BLaER1 treated with 17β-estradiol and CSF1 and Interleukin-3, amounts not matched to agents 10 nM and 100 nM (cell line): ENCODE results near the gene SLC47A2.
"Not testable (repeated sequence)": the region's sequence is repeated elsewhere in the genome, so short reads cannot be mapped to it uniquely, and the experiment has no call there.

Experiments
- H3K27ac ChIP-seq, 11 experiments: shearing (Covaris generic); formaldehyde crosslinking; 2 replicates each; pipeline ENCODE4 v1.8.1; 2022
- H3K27me3 ChIP-seq, 11 experiments: shearing (Covaris generic); formaldehyde crosslinking; 2 replicates each; pipeline ENCODE4 v1.8.1; 2022
- H3K36me3 ChIP-seq, 11 experiments: shearing (Covaris generic); formaldehyde crosslinking; 2 replicates each; pipeline ENCODE4 v1.8.1; 2022
- H3K4me1 ChIP-seq, 10 experiments: shearing (Covaris generic); formaldehyde crosslinking; 2 replicates each; pipeline ENCODE4 v1.8.1; 2022
- H3K4me2 ChIP-seq, 11 experiments: shearing (Covaris generic); formaldehyde crosslinking; 2 replicates each; pipeline ENCODE4 v1.8.1; 2022
- H3K4me3 ChIP-seq, 10 experiments: shearing (Covaris generic); formaldehyde crosslinking; 2 replicates each; pipeline ENCODE4 v1.8.1; 2022
- H3K9ac ChIP-seq, 11 experiments: shearing (Covaris generic); formaldehyde crosslinking; 2 replicates each; pipeline ENCODE4 v1.8.1; 2022
- H3K9me3 ChIP-seq, 11 experiments: shearing (Covaris generic); formaldehyde crosslinking; replicated peaks in 1 of 11; 2 replicates each; pipeline ENCODE4 v1.8.1; 2022
- H4K20me1 ChIP-seq, 11 experiments: shearing (Covaris generic); formaldehyde crosslinking; 2 replicates each; pipeline ENCODE4 v1.8.1; 2022
- Cebpa-rat ChIP-seq, 11 experiments: shearing (Covaris generic); IDR thresholded peaks; 2 replicates each; pipeline ENCODE4 v1.8.1; 2022

Gene SLC47A2

DNA sequence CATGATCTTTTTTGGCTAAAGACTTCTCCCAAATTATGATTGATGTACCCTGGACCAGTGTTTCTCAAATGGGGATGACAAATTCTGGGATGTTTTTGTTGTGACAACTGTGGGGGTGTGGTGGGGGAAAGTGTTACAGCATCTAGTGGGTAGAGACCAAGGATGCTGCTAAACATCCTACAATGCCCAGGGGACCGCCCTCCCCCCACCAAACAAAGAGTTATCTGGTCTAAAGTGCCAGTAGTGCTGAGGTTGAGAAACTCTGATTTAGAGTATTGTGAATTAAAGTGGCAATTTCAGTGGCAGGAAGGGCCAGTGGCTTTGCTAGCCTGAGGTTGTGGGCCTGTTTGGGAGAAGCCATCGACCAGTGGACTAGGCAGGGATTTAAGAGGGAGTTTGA, 33.3 kb downstream of the SLC47A2 start:
- no peaks in the 10 kb centered on the region; a peak in 2 of 22 replicates for H3K36me3 ChIP-seq
- H3K4me2 ChIP-seq = no peak overlapping the region
- TF ChIP-seq Cebpa-rat (IDR thresholded peaks at IDR 0.05) = no peak
- no peaks in the 10 kb centered on the region for H3K27me3 ChIP-seq
- H4K20me1 ChIP-seq = no peaks in the 10 kb centered on the region
- H3K27ac ChIP-seq = no peak overlapping the region
- H3K4me1 ChIP-seq = no peaks in the 10 kb centered on the region
- no peak overlapping the region for H3K9ac ChIP-seq
- no peak overlapping the region for H3K4me3 ChIP-seq
- H3K9me3 ChIP-seq = peaks cover 0 to 14% (median 8%) of the 10 kb centered on the region in 11 experiments; a peak in 9 of 22 replicates

DNA sequence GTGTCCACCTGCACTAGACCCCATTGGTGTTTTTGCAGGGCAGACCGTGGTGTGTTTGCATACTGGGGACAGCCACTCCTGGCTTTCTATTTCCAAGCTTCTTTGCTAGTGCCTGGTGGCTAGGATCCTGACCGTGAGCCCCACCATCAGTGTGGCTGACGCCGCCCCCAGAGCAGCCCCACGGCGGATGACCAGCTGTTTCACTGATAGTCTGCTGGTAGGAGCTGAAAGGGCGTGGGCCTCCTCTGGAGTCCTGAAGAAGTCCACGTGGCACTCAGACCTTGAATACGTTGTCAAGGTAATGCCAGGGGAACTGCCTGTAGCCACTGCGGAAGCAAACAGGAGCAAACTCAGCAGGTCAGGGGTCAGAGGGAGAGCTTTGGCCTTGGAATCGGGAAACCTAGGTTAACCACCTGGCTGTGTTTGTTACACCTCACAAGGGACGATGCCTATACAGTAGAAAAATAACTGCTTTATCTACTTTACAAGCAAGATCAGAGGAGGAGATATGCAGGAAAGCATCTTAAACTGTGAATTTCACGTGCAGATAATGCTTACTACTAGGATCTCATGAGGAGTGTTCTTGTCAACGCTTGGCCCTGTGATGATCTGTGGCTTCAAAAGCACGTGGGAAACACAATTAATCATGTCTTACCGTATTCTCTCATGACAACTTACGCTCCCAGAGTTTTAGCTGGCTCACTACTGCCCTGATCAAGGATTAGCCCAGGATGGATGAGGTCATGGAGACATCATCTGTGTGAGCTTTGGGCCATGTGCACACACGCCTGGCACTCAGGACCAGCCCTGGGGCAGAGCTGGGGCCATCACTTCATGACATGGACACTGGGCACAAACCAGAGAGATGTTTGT, 37.6 kb downstream of the SLC47A2 start:
- Histone ChIP-seq H3K4me2 (no peak overlapping the region), H3K4me3 (no peak overlapping the region), H3K27ac (no peak overlapping the region), H3K9ac (no peak overlapping the region), H3K9me3 (no peaks in the 10 kb centered on the region), H3K36me3 (peaks cover 0 to 22% (median 10%) of the 10 kb centered on the region in 11 experiments; a peak in 15 of 22 replicates), H3K27me3 (no peaks in the 10 kb centered on the region), H4K20me1 (no peaks in the 10 kb centered on the region), H3K4me1 (no peaks in the 10 kb centered on the region)
- TF ChIP-seq Cebpa-rat (IDR thresholded peaks at IDR 0.05) = no peak

DNA sequence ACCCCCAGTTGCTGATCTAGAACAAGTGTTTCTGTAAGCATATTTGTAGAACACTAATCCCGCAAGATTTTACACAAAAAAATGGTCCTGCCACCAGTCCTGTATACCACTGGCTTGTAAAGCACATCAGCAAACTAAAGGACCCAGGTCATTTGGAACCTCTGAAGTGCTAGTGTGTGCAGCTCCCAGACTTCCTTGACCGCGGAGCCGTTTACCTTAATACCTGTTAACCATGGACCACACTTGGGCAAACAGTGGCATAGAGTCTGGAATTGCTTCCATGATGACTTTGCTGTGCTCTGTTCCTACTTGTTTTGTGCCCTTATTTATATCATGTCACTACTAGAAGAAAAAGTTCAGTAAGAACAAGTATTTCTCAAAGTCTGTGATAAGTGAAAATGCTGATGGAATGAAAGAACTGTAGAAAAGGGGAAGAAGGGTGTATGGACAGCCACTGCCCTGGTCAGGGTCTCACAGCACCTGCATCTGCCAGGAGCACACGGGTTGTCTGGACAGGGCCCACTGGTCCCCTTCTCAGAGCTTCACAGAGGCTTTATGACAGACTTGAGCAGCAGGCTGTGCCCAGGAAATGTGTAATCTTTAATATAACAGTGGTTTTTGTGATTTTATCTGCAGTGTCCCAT, 38.5 kb downstream of the SLC47A2 start:
- H3K27me3 ChIP-seq = no peaks in the 10 kb centered on the region
- no peak overlapping the region for H3K27ac ChIP-seq
- peaks cover 0 to 28% (median 10%) of the 10 kb centered on the region in 11 experiments; a peak in 15 of 22 replicates for H3K36me3 ChIP-seq
- H3K9me3 ChIP-seq = no peaks in the 10 kb centered on the region
- TF ChIP-seq Cebpa-rat (IDR thresholded peaks at IDR 0.05) = no peak
- no peaks in the 10 kb centered on the region for H4K20me1 ChIP-seq
- H3K4me2 ChIP-seq = no peak overlapping the region
- H3K4me1 ChIP-seq = no peaks in the 10 kb centered on the region
- H3K9ac ChIP-seq = no peak overlapping the region
- H3K4me3 ChIP-seq = no peak overlapping the region

DNA sequence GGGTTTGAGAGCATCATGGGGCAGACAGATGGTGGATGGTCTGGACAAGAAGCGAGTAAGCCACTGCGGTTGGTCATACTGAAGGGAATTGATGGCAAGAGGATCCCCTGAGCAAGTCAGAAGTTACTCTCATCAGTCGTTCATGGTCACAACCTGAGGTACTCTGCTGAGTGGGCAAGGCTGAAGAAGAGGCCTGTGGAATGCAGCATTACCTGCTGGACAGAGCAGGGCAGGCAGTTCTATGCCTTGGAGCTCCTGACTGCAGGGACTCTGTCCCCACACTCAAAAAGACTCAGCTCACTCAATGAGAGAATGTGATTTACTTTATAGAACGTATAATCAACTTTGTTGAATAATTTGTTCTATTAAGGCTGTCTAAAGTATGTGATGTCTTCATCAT, 39.5 kb downstream of the SLC47A2 start:
- H3K9ac ChIP-seq = no peak overlapping the region
- H3K27me3 ChIP-seq = no peaks in the 10 kb centered on the region
- H3K36me3 ChIP-seq = peaks cover 0 to 35% (median 15%) of the 10 kb centered on the region in 11 experiments; a peak in 16 of 22 replicates
- no peaks in the 10 kb centered on the region for H4K20me1 ChIP-seq
- no peak overlapping the region for H3K27ac ChIP-seq
- no peaks in the 10 kb centered on the region for H3K4me1 ChIP-seq
- H3K4me3 ChIP-seq = no peak overlapping the region
- TF ChIP-seq Cebpa-rat (IDR thresholded peaks at IDR 0.05) = no peak
- H3K4me2 ChIP-seq = no peak overlapping the region
- no peaks in the 10 kb centered on the region for H3K9me3 ChIP-seq

DNA sequence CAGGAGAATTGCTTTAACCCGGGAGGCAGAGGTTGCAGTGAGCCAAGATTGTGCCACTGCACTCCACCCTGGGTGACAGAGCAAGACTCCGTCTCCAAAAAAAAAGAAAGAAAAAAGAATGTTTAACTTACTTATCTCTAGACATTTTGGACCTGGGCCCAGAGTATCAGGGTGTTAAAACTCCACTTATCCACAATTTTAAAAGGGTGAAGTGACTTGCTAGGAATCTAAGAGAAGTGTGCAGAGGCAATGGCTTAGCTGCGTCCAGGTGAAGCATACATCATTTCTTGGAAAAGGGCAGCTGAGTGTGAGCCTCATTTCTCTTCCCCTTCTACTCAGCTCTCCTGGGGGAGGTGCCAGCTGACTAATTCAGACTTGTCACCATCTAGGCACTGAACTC, 42.8 kb downstream of the SLC47A2 start:
- H4K20me1 ChIP-seq = 0 out of 22 replicates have a peak, but pooled peaks cover 0 to 3% (median 0%) of the 10 kb centered on the region in 11 experiments
- TF ChIP-seq Cebpa-rat (IDR thresholded peaks at IDR 0.05) = no peak
- no peaks in the 10 kb centered on the region for H3K27me3 ChIP-seq
- no peak overlapping the region for H3K4me3 ChIP-seq
- H3K9ac ChIP-seq = no peak overlapping the region
- no peak overlapping the region for H3K27ac ChIP-seq
- H3K4me1 ChIP-seq = no peaks in the 10 kb centered on the region
- no peaks in the 10 kb centered on the region for H3K9me3 ChIP-seq
- H3K36me3 ChIP-seq = peaks cover 0 to 42% (median 22%) of the 10 kb centered on the region in 11 experiments; a peak in 16 of 22 replicates
- H3K4me2 ChIP-seq = no peak overlapping the region

DNA sequence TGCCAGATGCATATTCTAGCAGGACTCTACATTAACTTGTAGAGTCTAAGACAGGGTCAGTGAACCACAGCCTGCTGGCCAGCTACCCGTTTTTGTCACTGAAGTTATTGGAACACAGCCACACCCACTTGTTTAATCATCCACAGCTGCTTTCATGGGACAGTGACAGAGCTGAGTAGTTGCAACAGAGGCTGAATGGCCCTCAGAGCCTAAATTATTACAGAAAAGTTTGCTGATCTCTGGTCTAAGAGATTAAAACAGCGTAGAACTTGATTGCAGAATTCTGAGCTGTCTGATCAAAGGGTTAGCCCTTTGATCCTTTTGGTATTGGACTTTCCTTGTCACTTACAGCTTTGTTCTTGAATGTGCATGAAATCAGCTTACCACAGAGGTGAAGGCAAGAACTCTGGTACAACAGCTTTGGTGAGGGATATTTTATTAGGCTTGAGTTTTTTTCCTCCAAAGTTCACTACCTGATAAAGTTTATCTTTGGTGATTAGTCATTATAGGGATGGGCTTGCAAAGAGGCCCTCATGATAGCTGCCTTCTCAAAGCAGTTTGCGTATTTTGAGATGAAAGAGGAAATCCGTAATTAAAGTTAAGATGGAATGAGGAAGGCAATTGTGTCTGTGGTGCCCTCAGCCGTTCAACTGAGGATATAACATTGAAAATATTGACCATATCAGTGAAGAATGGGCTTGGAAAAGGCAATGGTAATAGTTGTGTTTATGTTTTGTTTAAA, 44.2 kb downstream of the SLC47A2 start:
- H3K4me3 ChIP-seq = no peak overlapping the region
- H3K27ac ChIP-seq = no peak overlapping the region
- TF ChIP-seq Cebpa-rat (IDR thresholded peaks at IDR 0.05) = no peak
- no peaks in the 10 kb centered on the region for H3K4me1 ChIP-seq
- no peaks in the 10 kb centered on the region for H3K27me3 ChIP-seq
- no peak overlapping the region for H3K4me2 ChIP-seq
- peaks cover 0 to 42% (median 22%) of the 10 kb centered on the region in 11 experiments; a peak in 15 of 22 replicates for H3K36me3 ChIP-seq
- no peaks in the 10 kb centered on the region for H3K9me3 ChIP-seq
- H4K20me1 ChIP-seq = 0 out of 22 replicates have a peak, but pooled peaks cover 0 to 3% (median 0%) of the 10 kb centered on the region in 11 experiments
- no peak overlapping the region for H3K9ac ChIP-seq

DNA sequence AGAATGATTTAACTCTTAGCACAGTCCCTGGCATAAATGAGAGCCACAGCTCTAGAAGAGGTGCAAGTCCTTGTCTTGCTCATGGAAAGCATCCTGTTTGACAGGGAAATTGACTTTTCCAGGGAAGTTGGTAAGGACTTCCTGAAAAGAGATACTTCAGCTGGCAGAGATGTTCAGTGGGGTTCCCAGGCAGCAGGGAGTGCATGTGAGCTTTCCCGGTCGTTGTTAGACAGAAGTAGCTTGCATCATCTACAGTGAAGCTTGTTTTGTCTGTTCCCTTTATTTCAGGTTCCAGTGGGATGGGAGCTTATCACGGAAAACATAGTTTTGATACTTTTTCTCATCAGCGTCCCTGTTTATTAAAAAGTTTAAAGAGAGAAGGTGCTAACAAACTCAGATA, 45.0 kb downstream of the SLC47A2 start:
- Histone ChIP-seq H3K4me3 (no peak overlapping the region), H3K4me2 (no peak overlapping the region), H3K27me3 (no peaks in the 10 kb centered on the region), H3K4me1 (no peaks in the 10 kb centered on the region), H3K9ac (no peak overlapping the region), H3K9me3 (no peaks in the 10 kb centered on the region), H3K36me3 (peaks cover 0 to 42% (median 18%) of the 10 kb centered on the region in 11 experiments; a peak in 14 of 22 replicates), H4K20me1 (0 out of 22 replicates have a peak, but pooled peaks cover 0 to 3% (median 0%) of the 10 kb centered on the region in 11 experiments), H3K27ac (no peak overlapping the region)
- TF ChIP-seq Cebpa-rat (IDR thresholded peaks at IDR 0.05) = no peak

DNA sequence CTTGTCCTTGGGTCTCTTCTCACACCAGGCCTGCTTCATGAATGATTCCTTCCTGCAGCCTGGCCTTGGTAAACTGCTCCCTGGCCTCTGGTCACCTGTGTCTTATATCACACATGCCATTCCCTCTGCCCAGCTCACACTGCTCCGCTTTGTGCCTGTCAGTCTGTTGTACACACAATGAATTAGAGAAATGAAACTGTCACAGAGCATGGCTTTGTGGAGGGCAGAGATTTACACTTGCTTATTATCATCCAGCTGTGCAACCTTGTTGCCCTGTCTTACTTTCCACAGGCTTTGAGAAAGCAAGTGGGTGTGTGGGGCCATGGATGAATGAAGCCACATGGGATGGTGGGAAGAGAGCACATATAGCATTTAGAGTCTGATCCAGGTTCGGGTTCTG, 45.5 kb downstream of the SLC47A2 start:
- Histone ChIP-seq H3K27ac (no peak overlapping the region), H3K4me1 (no peaks in the 10 kb centered on the region), H3K9me3 (no peaks in the 10 kb centered on the region), H3K27me3 (no peaks in the 10 kb centered on the region), H3K4me2 (no peak overlapping the region), H4K20me1 (0 out of 22 replicates have a peak, but pooled peaks cover 0 to 3% (median 0%) of the 10 kb centered on the region in 11 experiments), H3K36me3 (peaks cover 0 to 41% (median 20%) of the 10 kb centered on the region in 11 experiments; a peak in 14 of 22 replicates), H3K4me3 (no peak overlapping the region), H3K9ac (no peak overlapping the region)
- TF ChIP-seq Cebpa-rat (IDR thresholded peaks at IDR 0.05) = no peak

DNA sequence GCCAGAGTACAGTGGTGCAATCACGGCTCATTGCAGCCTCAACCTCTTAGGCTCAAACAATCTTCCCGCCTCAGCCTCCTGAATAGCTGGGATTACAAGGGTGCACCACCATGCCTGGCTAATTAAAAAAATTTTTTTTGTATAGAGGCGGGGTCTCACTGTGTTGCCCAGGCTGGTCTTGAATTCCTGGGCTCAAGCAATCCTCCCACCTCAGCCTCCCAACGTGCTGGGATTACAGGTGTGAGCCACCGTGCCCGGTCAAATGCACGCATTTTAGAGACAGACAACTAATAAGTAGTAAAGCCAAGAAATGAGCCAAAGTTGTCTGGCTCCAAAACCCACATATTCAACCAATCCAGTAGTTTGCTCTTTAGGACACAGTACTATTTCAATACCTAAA, 46.7 kb downstream of the SLC47A2 start:
- H3K4me2 ChIP-seq, H3K4me1 ChIP-seq, H3K9me3 ChIP-seq, H3K9ac ChIP-seq, H4K20me1 ChIP-seq, H3K27me3 ChIP-seq, H3K27ac ChIP-seq, H3K4me3 ChIP-seq: not testable (repeated sequence)
- H3K36me3 ChIP-seq = peaks cover 0 to 44% (median 23%) of the 10 kb centered on the region in 11 experiments; a peak in 18 of 22 replicates
